Uterus (tissue), 2 donors: ENCODE data around the gene AKAP11.

Experiments
- POLR2A ChIP-seq, 2 donors: fragments of 450-650 bp; IDR thresholded peaks; one replicate each; pipeline ENCODE4 v1.6.1; 2016; ENCODE audit warnings: antibody characterized with exemption in 2 of 2, mild to moderate bottlenecking in 1 of 2, moderate library complexity in 1 of 2
- TF ChIP-seq, protein P1 (sequence below), 4 experiments: fragments of 200-600 bp in 2 of 4; fragments of 450-650 bp in 2 of 4; sonication (generic) in 2 of 4; IDR thresholded peaks; one replicate each; pipeline ENCODE4 v1.5.1; 2016 to 2019; ENCODE audit warnings: antibody characterized with exemption in 4 of 4, mild to moderate bottlenecking in 2 of 4, moderate library complexity in 1 of 4

DNA sequence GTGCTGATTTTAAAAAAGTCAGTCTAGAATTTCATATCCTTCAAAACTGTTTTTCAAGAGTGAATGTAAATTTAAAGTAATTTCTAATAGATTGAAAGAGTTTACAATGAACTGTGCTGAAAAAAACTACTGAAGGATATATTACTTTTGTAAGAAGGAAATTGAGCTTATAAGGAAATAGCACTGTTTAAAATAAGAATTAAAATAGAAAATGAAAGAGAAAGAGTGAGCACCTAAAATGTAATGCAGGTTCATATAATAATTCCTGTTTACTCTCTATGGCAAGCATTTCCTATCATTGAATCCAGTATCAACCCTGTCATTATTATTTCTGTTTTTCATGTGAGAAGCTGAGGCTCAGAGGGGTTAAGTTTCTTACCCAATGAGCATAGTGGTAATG, 57.3 kb downstream of the AKAP11 start:
- TF ChIP-seq, protein P1, sequence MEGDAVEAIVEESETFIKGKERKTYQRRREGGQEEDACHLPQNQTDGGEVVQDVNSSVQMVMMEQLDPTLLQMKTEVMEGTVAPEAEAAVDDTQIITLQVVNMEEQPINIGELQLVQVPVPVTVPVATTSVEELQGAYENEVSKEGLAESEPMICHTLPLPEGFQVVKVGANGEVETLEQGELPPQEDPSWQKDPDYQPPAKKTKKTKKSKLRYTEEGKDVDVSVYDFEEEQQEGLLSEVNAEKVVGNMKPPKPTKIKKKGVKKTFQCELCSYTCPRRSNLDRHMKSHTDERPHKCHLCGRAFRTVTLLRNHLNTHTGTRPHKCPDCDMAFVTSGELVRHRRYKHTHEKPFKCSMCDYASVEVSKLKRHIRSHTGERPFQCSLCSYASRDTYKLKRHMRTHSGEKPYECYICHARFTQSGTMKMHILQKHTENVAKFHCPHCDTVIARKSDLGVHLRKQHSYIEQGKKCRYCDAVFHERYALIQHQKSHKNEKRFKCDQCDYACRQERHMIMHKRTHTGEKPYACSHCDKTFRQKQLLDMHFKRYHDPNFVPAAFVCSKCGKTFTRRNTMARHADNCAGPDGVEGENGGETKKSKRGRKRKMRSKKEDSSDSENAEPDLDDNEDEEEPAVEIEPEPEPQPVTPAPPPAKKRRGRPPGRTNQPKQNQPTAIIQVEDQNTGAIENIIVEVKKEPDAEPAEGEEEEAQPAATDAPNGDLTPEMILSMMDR (IDR thresholded peaks at IDR 0.05) = no peak
- TF ChIP-seq POLR2A (IDR thresholded peaks at IDR 0.05) = no peak
